NCI-H2107 (cell line): ENCODE results near the gene SNRNP70.

ENCODE experiments used
- DNase-seq: peaks from one replicate; lab custom pipeline; 2025; lab: John Stamatoyannopoulos, UW

SNRNP70 gene

GRCh38 chr19:49148784-49149651 lies 63.8 kb downstream of the SNRNP70 start:
- DNase-seq = peak; percentile 75

- DNase-seq = peak; percentile 62
These were observed 64.4 kb downstream of the SNRNP70 start for GRCh38 chr19:49149652-49150105.

- no peak for DNase-seq
These were observed 65.1 kb downstream of the SNRNP70 start for GRCh38 chr19:49150106-49150943.

GRCh38 chr19:49150944-49151243 lies 65.6 kb downstream of the SNRNP70 start:
- DNase-seq = no peak

- no peak for DNase-seq
These were observed 66.2 kb downstream of the SNRNP70 start for GRCh38 chr19:49151267-49152118.

- no peak for DNase-seq
These were observed 66.9 kb downstream of the SNRNP70 start for GRCh38 chr19:49152119-49152550.

- no peak for DNase-seq
These were observed 68.0 kb downstream of the SNRNP70 start for GRCh38 chr19:49153167-49153809.

GRCh38 chr19:49154279-49154678 lies 69.0 kb downstream of the SNRNP70 start:
- DNase-seq = no peak

- no peak for DNase-seq
These were observed 70.0 kb downstream of the SNRNP70 start, which contains the start of gene HRC for GRCh38 chr19:49155005-49155819. TSS of gene HRC (minus strand) at chr19:49155396. CDS start at chr19:49155237, 159 bp downstream.

- DNase-seq = no peak
These were observed 70.6 kb downstream of the SNRNP70 start for GRCh38 chr19:49155820-49156346.

GRCh38 chr19:49157445-49158224 lies 72.4 kb downstream of the SNRNP70 start, which contains the start of gene TRPM4:
TSS of gene TRPM4 (plus strand) at chr19:49157792. CDS start at chr19:49157867, 75 bp downstream.
- DNase-seq = peak; percentile 33
